ENCODE data around the gene B9D1. TPM values are rescaled to one million over a fixed set of nuclear protein-coding genes. Genes with fewer than 3 reads are reported as not detected.
A peak's percentile ranks its signal among the peaks of the same experiment; 100 is the strongest.

Gene B9D1
- total and polyA plus RNA-seq, 2 experiments from 2014 or later = 35.2 to 63.5 TPM

DNA sequence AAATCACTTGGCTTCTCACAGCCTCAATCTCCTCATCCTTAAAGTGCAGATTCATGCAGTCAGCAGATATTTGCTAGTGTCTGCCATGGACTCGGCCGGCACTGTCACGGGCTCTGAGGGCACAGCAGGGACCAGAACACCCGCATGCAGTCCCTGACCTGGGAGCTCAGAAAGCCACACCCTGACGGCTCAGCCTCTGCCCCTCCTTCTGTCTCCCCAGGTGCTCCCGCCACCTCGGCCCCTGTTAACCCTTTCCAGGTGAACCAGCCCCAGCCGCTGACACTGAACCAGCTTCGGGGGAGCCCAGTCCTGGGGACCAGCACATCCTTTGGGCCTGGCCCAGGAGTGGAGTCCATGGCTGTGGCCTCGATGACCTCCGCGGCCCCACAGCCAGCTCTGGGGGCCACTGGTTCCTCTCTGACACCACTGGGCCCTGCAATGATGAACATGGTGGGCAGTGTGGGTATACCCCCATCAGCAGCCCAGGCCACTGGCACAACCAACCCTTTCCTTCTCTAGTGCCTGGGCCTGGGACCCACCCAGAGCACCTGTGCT lies 28.7 kb downstream of the B9D1 start:
- H3F3A ChIP-seq (replicated peaks; ENCODE audit: low read depth) = no peaks in the 10 kb centered on the region; the same call in none of the 2 replicates
- H3K36me3 ChIP-seq (ENCODE audit: insufficient read depth) = no peaks in the 10 kb centered on the region
- no peak overlapping the region for H3K4me2 ChIP-seq
- H4K20me1 ChIP-seq (replicated peaks; ENCODE audit: insufficient read depth) = no peaks in the 10 kb centered on the region; the same call in 1 of the 2 replicates
- no peaks in the 10 kb centered on the region for H3K27me3 ChIP-seq (ENCODE audit: insufficient read depth)
- no peak overlapping the region for H3K27ac ChIP-seq (ENCODE audit: low read depth)
- no peak overlapping the region for H3K4me3 Mint-ChIP-seq
- no peaks in the 10 kb centered on the region for H3K79me2 ChIP-seq (replicated peaks; ENCODE audit: insufficient read depth)
- no peak overlapping the region for H3K4me3 ChIP-seq
- no peak for TF ChIP-seq POLR2AphosphoS5 (IDR thresholded peaks at IDR 0.05; ENCODE audit: low read depth)
- TF ChIP-seq CREB1 (CRISPR knock-in tag; IDR thresholded peaks at IDR 0.05; ENCODE audit: low read depth) = no peak
- TF ChIP-seq NANOG (IDR thresholded peaks at IDR 0.05; ENCODE audit: borderline replicate concordance) = no peak
- no peak for TF ChIP-seq EZH2phosphoT487 (IDR thresholded peaks at IDR 0.05; ENCODE audit: unreplicated experiment)
- no peak for TF ChIP-seq REST (IDR thresholded peaks at IDR 0.05; ENCODE audit: unreplicated experiment)
- no peak for TF ChIP-seq STAT1 (IDR thresholded peaks at IDR 0.05; ENCODE audit: unreplicated experiment)
- TF ChIP-seq ZNF331 (CRISPR knock-in tag; IDR thresholded peaks at IDR 0.05; ENCODE audit: low read depth) = no peak
- TF ChIP-seq, protein P1, sequence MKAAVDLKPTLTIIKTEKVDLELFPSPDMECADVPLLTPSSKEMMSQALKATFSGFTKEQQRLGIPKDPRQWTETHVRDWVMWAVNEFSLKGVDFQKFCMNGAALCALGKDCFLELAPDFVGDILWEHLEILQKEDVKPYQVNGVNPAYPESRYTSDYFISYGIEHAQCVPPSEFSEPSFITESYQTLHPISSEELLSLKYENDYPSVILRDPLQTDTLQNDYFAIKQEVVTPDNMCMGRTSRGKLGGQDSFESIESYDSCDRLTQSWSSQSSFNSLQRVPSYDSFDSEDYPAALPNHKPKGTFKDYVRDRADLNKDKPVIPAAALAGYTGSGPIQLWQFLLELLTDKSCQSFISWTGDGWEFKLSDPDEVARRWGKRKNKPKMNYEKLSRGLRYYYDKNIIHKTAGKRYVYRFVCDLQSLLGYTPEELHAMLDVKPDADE (IDR thresholded peaks at IDR 0.05) = no peak
- TF ChIP-seq ZNF114 (CRISPR knock-in tag; IDR thresholded peaks at IDR 0.05) = no peak
- no peak for TF ChIP-seq EZH2 (IDR thresholded peaks at IDR 0.05; ENCODE audit: low read depth, unreplicated experiment)
- no peak for TF ChIP-seq ZNF462 (CRISPR knock-in tag; IDR thresholded peaks at IDR 0.05)
- TF ChIP-seq CTCF (conservative IDR thresholded peaks at IDR 0.05; ENCODE audit: low read depth in 2 of 2) = no peak
- H3K36me3 Mint-ChIP-seq (ENCODE audit: low read depth) = no peaks in the 10 kb centered on the region
- peaks cover 11% of the 10 kb centered on the region for H3K4me1 ChIP-seq (ENCODE audit: insufficient read depth)
- H3K27me3 Mint-ChIP-seq (ENCODE audit: insufficient read depth, low read depth, poor library complexity) = peaks cover 23% of the 10 kb centered on the region
- peaks cover 29% of the 10 kb centered on the region for H3K4me1 Mint-ChIP-seq
- no peak overlapping the region for H2AFZ ChIP-seq
- DNase-seq (ENCODE audit: low spot score) = no peak
- no peaks in the 10 kb centered on the region for H3K9me2 ChIP-seq (ENCODE audit: insufficient read depth)
- no peaks in the 10 kb centered on the region for H3K9me3 Mint-ChIP-seq
- ATAC-seq = peak; percentile 12
- H3K27ac Mint-ChIP-seq = no peak overlapping the region
